ENCODE results near the gene FGR.

FGR gene

DNA sequence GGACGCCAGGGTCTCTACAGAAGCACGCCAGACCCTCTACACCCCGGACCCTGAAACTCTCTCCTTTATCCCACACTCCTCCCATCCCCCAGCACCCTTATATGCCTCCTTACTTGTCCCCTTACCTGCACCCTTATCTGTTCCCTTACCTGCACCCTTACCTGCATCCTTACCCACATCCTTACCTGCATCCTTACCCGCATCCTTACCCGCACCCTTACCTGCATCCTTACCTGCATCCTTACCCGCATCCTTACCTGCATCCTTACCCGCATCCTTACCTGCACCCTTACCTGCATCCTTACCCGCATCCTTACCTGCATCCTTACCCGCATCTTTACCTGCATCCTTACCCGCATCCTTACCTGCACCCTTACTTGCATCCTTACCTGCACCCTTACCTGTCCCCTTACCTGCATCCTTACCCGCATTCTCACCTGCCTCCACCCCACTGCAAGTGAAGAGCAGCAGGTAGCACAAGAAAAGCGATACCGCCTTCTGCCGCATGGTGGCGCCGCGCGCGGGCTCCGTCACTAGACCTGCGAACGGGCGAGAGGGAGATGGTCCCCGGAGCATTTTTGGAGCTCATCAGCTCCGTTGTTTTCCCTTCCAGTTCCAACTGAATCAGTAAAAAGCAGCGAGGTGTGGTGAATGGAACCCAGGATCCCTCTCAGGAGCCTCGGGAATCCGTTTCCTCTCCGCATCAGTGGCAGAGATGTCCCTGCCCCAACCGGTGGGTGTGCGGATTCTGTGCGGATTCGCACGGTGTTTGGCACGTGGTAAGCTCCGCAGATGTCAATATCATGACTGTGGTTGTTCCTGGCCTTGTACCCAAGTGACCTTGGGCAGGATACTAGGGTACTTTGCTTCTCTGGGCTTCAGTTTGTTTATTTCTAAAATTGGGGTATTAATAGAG, 34.1 kb upstream of the FGR start:
- peaks cover 0 to 2% of the 10 kb centered on the region in 2 donors for H3K36me3 ChIP-seq (ENCODE audit: control insufficient read depth in 1 of 2, insufficient read depth in 2 of 2, low read length in 2 of 2)
- H3K27me3 ChIP-seq (ENCODE audit: low read depth, low read length): no peaks in the 10 kb centered on the region
- no peak overlapping the region for H3K27ac ChIP-seq (ENCODE audit: low read length)
- H3K4me3 ChIP-seq (ENCODE audit: low read depth in 1 of 2, low read length in 2 of 2): peak overlapping the region; percentile 61 to 72
- no peaks in the 10 kb centered on the region for H3K9me3 ChIP-seq (ENCODE audit: control insufficient read depth in 1 of 2, low read length in 2 of 2)
- H3K4me1 ChIP-seq (ENCODE audit: control insufficient read depth in 1 of 2, insufficient read depth in 2 of 2, low read length in 2 of 2): peaks cover 7 to 25% of the 10 kb centered on the region in 2 donors

- Histone ChIP-seq H3K36me3 (ENCODE audit: control insufficient read depth in 1 of 2, insufficient read depth in 2 of 2, low read length in 2 of 2) (peaks cover 0 to 2% of the 10 kb centered on the region in 2 donors), H3K4me3 (ENCODE audit: low read depth in 1 of 2, low read length in 2 of 2) (no peak overlapping the region), H3K27me3 (ENCODE audit: low read depth, low read length) (no peaks in the 10 kb centered on the region), H3K4me1 (ENCODE audit: control insufficient read depth in 1 of 2, insufficient read depth in 2 of 2, low read length in 2 of 2) (peaks cover 7 to 26% of the 10 kb centered on the region in 2 donors), H3K27ac (ENCODE audit: low read length) (no peak overlapping the region), H3K9me3 (ENCODE audit: control insufficient read depth in 1 of 2, low read length in 2 of 2) (no peaks in the 10 kb centered on the region)
These were observed 33.3 kb upstream of the FGR start for GRCh38 chr1:27668121-27668807.

- Histone ChIP-seq H3K4me3 (ENCODE audit: low read depth in 1 of 2, low read length in 2 of 2) (no peak overlapping the region), H3K27ac (ENCODE audit: low read length) (no peak overlapping the region), H3K36me3 (ENCODE audit: control insufficient read depth in 1 of 2, insufficient read depth in 2 of 2, low read length in 2 of 2) (peaks cover 0 to 2% of the 10 kb centered on the region in 2 donors), H3K4me1 (ENCODE audit: control insufficient read depth in 1 of 2, insufficient read depth in 2 of 2, low read length in 2 of 2) (peaks cover 0 to 27% of the 10 kb centered on the region in 2 donors), H3K9me3 (ENCODE audit: control insufficient read depth in 1 of 2, low read length in 2 of 2) (no peaks in the 10 kb centered on the region), H3K27me3 (ENCODE audit: low read depth, low read length) (no peaks in the 10 kb centered on the region)
These were observed 31.8 kb upstream of the FGR start for GRCh38 chr1:27666791-27667254.

DNA sequence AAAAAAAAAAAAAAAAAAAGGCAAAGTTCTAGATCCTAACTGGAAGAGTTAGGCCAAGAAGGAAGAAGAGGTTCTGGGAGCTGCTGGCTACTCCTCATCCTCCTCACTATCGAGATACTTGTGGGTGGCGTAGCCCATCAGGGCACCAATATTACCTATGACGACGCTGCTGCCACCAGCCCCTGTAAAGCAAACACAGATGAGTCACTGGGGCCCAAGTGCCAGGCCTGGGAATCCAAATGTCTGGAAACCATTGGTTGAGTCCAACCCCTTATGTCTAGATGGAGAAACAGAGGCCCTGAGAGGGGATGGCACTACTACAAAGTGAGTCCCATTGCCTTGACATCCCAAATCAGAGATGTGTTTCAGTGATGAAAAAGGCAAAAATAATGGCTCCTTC, 31.3 kb upstream of the FGR start:
- no peaks in the 10 kb centered on the region for H3K9me3 ChIP-seq (ENCODE audit: control insufficient read depth in 1 of 2, low read length in 2 of 2)
- no peaks in the 10 kb centered on the region for H3K27me3 ChIP-seq (ENCODE audit: low read depth, low read length)
- no peak overlapping the region for H3K27ac ChIP-seq (ENCODE audit: low read length)
- peaks cover 0 to 22% of the 10 kb centered on the region in 2 donors for H3K4me1 ChIP-seq (ENCODE audit: control insufficient read depth in 1 of 2, insufficient read depth in 2 of 2, low read length in 2 of 2)
- peaks cover 0 to 2% of the 10 kb centered on the region in 2 donors for H3K36me3 ChIP-seq (ENCODE audit: control insufficient read depth in 1 of 2, insufficient read depth in 2 of 2, low read length in 2 of 2)
- H3K4me3 ChIP-seq (ENCODE audit: low read depth in 1 of 2, low read length in 2 of 2): no peak overlapping the region

DNA sequence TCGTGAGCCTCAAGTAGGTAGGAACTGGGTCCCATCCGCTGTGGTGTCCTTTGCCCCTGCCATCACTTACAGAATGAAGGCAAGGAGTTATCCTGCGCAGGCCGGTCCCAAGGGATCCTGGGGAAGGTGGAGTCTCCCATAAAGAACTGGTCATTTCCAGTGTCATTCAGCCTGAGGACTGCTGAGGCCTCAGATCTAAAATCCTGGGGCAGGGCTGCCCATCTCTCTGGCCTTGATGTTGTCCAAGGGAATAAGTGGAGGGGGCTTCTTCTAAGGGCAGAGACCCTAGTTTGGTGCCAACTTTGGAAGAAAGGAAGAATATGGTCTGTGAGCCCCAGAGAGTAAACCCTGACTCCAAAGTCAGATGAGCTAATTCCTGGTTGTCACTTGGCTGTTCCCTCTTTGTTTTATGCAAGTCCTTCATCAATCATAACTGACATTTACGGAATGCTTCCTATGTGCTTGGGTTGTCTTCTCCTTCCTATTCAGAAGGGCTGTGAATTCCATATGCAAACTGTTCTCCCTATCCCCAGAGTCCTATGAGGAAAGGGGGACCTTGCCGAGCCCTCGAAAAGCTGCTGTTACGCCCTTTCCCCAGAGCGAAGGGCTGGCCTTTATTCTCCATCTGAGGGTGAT, 30.1 kb upstream of the FGR start:
- H3K9me3 ChIP-seq (ENCODE audit: control insufficient read depth in 1 of 2, low read length in 2 of 2): no peaks in the 10 kb centered on the region

GRCh38 chr1:27664291-27664690, 29.3 kb upstream of the FGR start:
- Histone ChIP-seq H3K27ac (ENCODE audit: low read length) (no peak overlapping the region), H3K9me3 (ENCODE audit: control insufficient read depth in 1 of 2, low read length in 2 of 2) (no peaks in the 10 kb centered on the region), H3K27me3 (ENCODE audit: low read depth, low read length) (no peaks in the 10 kb centered on the region), H3K4me1 (ENCODE audit: control insufficient read depth in 1 of 2, insufficient read depth in 2 of 2, low read length in 2 of 2) (peaks cover 3 to 8% of the 10 kb centered on the region in 2 donors), H3K36me3 (ENCODE audit: control insufficient read depth in 1 of 2, insufficient read depth in 2 of 2, low read length in 2 of 2) (peaks cover 0 to 2% of the 10 kb centered on the region in 2 donors), H3K4me3 (ENCODE audit: low read depth in 1 of 2, low read length in 2 of 2) (no peak overlapping the region)

More for the DNA sequence above, 30.1 kb upstream of the FGR start:
- no peak overlapping the region for H3K27ac ChIP-seq (ENCODE audit: low read length)
- H3K4me1 ChIP-seq (ENCODE audit: control insufficient read depth in 1 of 2, insufficient read depth in 2 of 2, low read length in 2 of 2): peaks cover 3 to 14% of the 10 kb centered on the region in 2 donors
- H3K4me3 ChIP-seq (ENCODE audit: low read depth in 1 of 2, low read length in 2 of 2): no peak overlapping the region
- no peaks in the 10 kb centered on the region for H3K27me3 ChIP-seq (ENCODE audit: low read depth, low read length)
- peaks cover 0 to 2% of the 10 kb centered on the region in 2 donors for H3K36me3 ChIP-seq (ENCODE audit: control insufficient read depth in 1 of 2, insufficient read depth in 2 of 2, low read length in 2 of 2)

GRCh38 chr1:27662707-27663393, 27.9 kb upstream of the FGR start:
- Histone ChIP-seq H3K27ac (ENCODE audit: low read length) (peak overlapping the region; percentile 9), H3K9me3 (ENCODE audit: control insufficient read depth in 1 of 2, low read length in 2 of 2) (no peaks in the 10 kb centered on the region), H3K36me3 (ENCODE audit: control insufficient read depth in 1 of 2, insufficient read depth in 2 of 2, low read length in 2 of 2) (peaks cover 0 to 2% of the 10 kb centered on the region in 2 donors), H3K27me3 (ENCODE audit: low read depth, low read length) (no peaks in the 10 kb centered on the region), H3K4me1 (ENCODE audit: control insufficient read depth in 1 of 2, insufficient read depth in 2 of 2, low read length in 2 of 2) (peaks cover 3 to 12% of the 10 kb centered on the region in 2 donors), H3K4me3 (ENCODE audit: low read depth in 1 of 2, low read length in 2 of 2) (no peak overlapping the region)

- Histone ChIP-seq H3K9me3 (ENCODE audit: control insufficient read depth in 1 of 2, low read length in 2 of 2) (no peaks in the 10 kb centered on the region), H3K4me1 (ENCODE audit: control insufficient read depth in 1 of 2, insufficient read depth in 2 of 2, low read length in 2 of 2) (peaks cover 3 to 12% of the 10 kb centered on the region in 2 donors), H3K36me3 (ENCODE audit: control insufficient read depth in 1 of 2, insufficient read depth in 2 of 2, low read length in 2 of 2) (peaks cover 0 to 2% of the 10 kb centered on the region in 2 donors), H3K27ac (ENCODE audit: low read length) (no peak overlapping the region), H3K27me3 (ENCODE audit: low read depth, low read length) (no peaks in the 10 kb centered on the region), H3K4me3 (ENCODE audit: low read depth in 1 of 2, low read length in 2 of 2) (no peak overlapping the region)
These were observed 27.3 kb upstream of the FGR start for GRCh38 chr1:27662261-27662660.

- Histone ChIP-seq H3K4me1 (ENCODE audit: control insufficient read depth in 1 of 2, insufficient read depth in 2 of 2, low read length in 2 of 2) (peaks cover 3 to 15% of the 10 kb centered on the region in 2 donors), H3K27me3 (ENCODE audit: low read depth, low read length) (no peaks in the 10 kb centered on the region), H3K4me3 (ENCODE audit: low read depth in 1 of 2, low read length in 2 of 2) (no peak overlapping the region), H3K36me3 (ENCODE audit: control insufficient read depth in 1 of 2, insufficient read depth in 2 of 2, low read length in 2 of 2) (peaks cover 0 to 2% of the 10 kb centered on the region in 2 donors), H3K9me3 (ENCODE audit: control insufficient read depth in 1 of 2, low read length in 2 of 2) (no peaks in the 10 kb centered on the region), H3K27ac (ENCODE audit: low read length) (no peak overlapping the region)
These were observed 26.6 kb upstream of the FGR start for GRCh38 chr1:27661412-27662075.

DNA sequence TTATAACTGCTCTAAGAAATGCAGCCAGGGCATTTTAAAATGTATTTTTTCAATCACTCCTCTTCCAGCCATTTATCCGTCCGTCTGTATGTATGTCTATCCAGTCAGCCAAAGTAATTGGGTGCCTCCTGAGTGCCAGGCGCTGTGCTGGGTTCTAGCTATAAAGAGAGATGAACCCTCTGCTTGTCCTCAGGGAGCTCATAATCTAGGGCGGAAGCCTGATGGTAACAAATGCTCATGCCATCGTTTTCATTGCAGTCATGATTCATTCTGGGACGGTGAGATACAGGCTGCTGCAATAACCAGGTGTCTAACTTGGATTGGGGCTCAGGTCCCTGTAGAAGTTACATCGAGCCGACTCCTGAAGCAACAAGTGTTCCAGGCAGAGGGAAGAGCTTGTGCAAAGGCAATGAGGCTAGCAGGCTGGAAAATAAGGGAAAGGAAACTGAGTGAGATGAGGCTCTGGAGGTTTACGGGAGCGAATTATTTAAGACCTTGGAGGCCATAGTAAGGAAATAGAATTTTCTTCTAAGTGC, 25.4 kb upstream of the FGR start:
- Histone ChIP-seq H3K9me3 (ENCODE audit: control insufficient read depth in 1 of 2, low read length in 2 of 2) (no peaks in the 10 kb centered on the region), H3K4me1 (ENCODE audit: control insufficient read depth in 1 of 2, insufficient read depth in 2 of 2, low read length in 2 of 2) (peaks cover 3 to 26% of the 10 kb centered on the region in 2 donors), H3K27me3 (ENCODE audit: low read depth, low read length) (no peaks in the 10 kb centered on the region), H3K36me3 (ENCODE audit: control insufficient read depth in 1 of 2, insufficient read depth in 2 of 2, low read length in 2 of 2) (no peaks in the 10 kb centered on the region), H3K27ac (ENCODE audit: low read length) (peak overlapping the region; percentile 80), H3K4me3 (ENCODE audit: low read depth in 1 of 2, low read length in 2 of 2) (peak overlapping the region; percentile 55 to 62)

Measured in muscle layer of duodenum (tissue), 2 donors.